Umbilical cord (tissue), 2 donors: ENCODE results near the gene ITPR2. TPM values are rescaled to one million over a fixed set of nuclear protein-coding genes. Genes with fewer than 3 reads are reported as not detected.

Source experiments
- DNase-seq: peaks from one replicate; pipeline ENCODE4 v3.0.0-alpha.2; 2015; ENCODE audit warnings: low spot score
- total RNA-seq: library from RNA; depleted of rRNA; stranded (reverse); fragments of >200 nt; gene quantifications from one replicate; pipeline ENCODE4 v1.2.3, GENCODE V29; 2014; ENCODE audit warnings: low replicate concordance; ENCODE audit not compliant: insufficient read depth

The ITPR2 gene
- total RNA-seq, 1 donor from 2014 or later, result 175 TPM

DNA sequence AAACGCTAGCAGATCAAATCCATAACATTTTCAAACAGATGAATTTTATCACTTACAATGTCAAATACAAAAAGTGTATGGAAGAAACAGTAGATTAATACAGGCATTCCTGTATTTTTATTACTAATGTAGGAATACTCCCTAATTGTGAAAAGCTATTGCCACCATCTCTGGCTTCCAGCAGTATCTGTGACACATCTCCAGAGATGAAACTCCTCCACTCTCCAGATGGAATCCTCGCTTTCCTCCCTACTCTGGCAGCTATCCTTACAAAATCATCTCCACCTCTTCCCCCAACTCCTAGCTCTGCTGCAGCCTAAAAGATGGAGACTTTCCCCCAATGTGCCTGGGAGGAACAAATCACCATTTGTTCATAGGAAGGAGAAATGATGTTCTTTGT lies 426.2 kb downstream of the ITPR2 start:
- no peak for DNase-seq

DNA sequence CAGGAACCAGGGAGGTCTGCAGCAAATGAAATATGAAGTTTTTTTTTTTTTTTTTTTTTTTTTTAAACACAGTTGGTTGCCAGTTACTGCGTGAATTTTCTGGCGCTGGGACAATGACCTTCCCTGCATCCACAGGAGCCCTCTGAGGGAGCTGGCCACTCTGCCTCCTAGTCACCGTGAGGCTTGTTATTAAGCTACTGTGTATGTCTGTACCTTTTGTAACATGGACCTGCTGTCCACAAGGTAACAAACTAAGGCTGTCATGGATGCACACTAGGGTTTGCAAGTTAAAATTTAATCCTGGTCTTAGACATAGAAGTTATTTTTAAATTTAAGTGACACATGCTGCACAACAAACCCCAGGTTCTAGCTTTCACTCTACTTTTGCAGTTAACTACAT lies 426.6 kb downstream of the ITPR2 start:
- no peak for DNase-seq

DNA sequence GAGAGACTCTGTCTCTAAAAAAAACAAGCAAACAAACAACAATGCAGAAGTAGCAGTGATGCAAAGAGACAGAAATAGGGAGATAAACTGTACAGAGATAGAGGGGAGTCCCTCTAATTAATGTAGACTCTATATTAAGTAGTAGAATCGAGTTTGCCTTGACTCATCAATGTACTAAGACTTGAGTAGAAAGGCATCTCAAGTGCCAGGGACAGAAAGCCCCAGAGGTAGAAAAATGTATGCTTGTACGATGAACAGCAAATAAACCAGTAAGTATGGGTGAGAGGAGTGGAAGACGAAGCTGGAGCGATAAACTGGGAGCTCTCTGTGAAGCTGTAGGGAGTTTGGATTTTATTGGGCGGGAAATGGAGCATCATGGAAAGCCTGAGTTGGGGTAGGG lies 429.4 kb downstream of the ITPR2 start:
- no peak for DNase-seq

DNA sequence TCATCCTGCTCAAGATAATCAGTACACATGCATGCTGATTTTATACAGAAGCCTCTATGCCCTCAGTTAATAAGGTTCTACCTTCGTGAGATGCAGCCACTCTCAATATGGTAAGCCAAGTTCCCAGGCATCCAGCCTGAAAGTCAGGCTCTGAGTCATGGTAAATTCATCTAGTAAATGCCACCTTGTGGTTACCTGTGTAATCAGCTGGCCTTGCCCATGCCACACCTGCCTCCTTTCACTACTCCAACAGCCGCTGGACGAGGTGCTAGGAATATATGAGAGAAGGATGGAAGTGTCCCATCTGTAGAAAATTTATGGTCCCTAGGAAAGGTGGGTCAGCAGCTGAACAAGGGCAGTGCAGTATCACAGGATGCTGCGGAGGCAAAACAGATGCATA lies 430.3 kb downstream of the ITPR2 start:
- no peak for DNase-seq

DNA sequence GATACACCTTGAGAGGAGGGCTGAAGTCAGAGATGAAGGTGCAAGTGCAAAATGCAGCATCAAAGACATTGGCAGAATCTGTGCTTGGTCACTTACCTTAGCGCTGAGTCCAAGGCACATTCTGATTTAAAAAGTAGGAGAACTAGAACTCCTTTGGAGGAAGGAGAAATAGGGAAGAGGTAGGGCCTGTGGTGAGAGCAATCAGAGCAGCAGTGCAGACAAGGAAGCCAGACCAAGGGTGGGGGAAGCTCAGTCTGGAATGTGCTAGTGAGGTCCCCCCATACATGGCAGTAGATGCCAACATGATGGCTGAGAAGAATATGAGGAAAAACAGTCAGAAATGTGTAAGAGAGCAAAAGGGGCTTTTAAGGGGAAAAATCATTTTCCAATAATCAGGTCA lies 431.1 kb downstream of the ITPR2 start:
- DNase-seq, result no peak

DNA sequence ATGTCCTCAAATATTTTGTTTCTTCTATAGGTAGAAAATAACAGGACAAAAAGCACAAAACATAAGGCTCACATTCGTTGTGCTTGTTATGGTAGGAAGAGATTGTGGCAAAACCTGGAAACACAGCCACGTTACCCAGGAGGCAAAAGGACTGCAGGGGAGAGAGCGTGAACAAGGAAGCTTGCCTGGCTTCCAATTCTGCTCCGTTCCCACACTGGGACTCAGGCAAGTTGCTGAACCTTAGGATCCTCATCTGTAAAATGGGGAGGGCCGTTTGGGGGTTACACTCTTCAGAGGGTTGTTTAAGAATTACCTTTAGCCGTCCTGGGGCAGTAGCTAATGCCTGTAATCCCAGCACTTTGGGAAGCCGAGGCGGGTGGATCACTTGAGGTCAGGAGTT lies 432.4 kb downstream of the ITPR2 start:
- no peak for DNase-seq

DNA sequence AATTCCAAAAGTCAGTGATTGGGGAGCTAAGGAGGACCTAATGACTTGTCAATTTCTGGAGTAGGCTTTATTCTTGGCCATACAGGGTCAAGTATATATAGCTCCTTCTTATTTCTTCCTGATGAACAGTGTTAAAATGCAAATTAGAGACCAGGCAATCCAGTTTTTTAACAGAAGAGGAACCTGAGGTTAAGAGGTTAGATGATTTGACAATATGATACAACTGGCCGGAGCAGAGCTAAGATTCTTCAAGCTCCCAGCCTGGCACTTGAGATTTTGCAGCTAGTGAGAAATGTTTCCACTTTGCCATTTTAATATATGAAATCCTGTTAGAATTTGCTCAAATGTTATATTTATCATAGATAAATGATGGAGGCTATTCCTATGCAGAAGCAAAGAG lies 433.6 kb downstream of the ITPR2 start:
- DNase-seq, result no peak

DNA sequence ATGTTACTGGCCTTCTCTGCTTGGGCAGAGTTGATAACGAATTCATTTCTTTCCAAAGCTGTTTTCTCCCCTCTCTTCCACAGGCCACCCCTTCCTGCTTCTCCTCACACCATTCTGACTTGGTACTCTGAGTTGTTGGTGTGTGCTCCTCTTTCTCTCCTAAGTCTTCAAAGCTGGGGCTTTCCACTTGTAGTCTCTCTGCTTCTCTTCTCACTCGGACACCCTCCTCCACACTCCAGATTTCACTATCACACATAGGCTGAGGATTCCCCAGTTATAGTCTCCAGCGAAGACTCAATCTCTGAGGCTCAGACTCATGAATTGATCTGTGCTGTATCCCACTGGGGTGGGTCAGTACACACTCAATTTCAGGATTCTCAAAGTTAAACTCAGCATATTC lies 436.6 kb downstream of the ITPR2 start:
- DNase-seq, result no peak

DNA sequence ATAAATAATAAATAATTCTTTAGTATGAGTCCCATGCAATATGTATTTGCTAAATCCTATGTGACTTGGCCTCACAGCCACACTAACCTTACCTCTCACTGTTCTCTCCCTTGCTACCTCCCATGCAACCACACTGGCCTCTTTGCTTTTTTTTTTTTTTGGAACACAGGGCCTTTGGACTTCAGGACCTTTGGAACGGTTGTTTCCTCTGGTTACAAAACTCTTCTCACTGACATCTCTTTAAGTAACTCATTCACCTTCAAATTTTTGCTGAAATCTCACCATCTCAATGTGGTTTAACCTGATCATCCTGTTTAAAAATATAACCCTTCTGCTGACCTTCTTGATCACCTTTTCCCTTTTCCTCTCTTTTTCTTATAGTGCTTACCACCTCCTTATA lies 443.7 kb downstream of the ITPR2 start:
- no peak for DNase-seq

DNA sequence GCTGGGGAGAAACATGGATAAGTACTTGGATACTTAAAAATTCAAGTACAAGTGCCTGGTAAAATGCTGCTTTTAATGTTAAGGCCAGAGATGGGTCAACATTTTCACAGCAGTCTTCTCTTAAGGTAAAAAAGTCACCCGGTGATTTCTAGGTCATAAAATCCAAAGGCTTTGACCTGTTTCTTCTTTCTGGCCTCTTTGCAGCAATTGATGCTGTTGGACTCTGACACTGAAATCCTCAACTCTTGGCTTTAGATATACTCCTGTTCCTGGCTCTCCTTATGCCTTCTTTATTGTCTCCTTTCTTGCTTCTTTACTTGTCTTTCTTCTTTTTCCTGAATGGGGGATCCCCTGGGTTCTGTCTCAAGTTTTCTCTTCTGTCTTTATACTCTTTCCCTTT lies 448.5 kb downstream of the ITPR2 start:
- no peak for DNase-seq

DNA sequence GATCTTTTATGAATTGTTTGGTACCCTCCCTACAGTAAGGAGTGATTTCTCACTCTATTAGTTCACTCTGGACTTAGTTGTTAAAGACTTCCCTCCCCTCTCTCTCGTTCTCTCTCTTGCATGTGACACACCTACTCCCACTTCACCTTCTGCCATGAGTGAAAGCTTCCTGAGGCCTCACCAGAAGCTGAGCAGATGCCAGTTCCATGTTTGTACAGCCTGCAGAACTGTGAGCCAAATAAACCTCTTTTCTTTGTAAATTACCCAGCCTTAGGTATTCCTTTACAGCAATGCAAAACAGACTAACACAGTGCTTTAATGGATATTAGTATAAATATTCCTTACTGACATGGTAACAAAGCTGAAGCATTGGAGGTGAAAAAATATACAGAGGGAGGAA lies 450.0 kb downstream of the ITPR2 start:
- DNase-seq, result no peak

DNA sequence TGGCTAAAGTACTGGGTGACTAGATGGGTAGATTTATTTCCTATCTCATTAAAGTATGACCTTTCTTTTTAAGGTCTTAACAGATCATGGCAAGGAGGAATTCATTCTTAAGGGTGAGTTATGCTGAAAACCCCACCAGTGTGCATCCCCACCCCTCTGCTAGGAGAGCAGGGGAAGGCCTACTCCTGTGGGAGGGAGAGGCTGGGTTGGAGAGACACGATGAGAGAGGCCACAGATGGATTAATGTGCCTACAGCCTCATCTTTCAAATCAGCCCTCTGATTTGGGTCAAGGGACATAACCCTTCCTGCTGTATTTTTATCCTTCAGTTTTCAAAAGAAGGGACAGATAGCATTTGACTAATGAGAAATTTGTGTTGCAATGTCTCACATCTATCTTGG lies 452.1 kb downstream of the ITPR2 start:
- DNase-seq, result no peak

DNA sequence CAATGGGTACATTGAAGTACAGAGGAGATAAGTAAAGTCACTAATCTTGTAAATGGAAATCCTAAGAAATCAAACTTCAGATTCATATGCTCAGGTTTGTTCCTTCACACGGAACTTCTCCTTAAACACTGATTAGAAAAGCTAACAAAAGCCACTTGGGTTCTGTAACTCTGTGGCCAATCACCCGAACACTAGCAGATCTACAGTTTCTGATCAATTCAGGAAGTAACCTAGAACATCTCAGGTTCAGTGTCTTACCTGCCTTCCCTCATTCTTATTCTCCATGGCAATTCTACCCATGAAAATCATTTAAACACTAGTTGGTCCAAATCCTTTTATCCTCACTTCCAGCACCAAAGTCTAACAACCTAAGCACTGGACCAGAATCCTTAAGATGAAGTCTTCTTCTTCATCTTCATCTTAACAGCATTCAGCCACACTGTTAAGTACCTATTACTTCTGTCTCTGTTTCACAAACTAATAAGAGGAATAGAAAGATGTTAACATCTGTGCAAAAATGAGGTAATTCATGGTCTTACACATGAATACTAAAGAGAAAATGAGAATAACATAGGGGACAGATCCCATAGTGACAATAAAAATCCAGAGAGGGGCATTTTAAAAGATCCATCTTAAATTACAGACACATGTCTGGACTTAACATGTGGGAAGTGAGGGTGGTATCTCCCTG lies 453.1 kb downstream of the ITPR2 start:
- no peak for DNase-seq

DNA sequence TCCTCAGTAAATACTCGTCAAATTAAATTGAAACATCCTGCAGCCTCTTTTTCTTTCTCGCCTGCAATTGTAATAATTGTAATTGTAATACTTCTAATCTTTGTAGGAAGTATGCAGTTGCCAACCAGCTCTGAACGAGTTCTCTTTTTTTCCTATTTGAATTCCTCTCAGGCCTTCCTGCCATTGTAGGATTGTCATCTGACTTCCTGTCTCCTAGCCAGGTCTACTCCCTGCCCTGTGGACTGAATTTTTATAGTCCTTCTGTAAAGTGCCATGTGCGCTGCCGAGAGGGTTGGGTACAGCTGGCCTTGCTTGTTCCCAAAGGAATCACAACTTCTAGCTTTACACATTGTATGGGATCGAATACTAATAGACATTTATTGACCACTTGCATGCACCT lies 454.3 kb downstream of the ITPR2 start:
- DNase-seq, result peak; percentile 43

DNA sequence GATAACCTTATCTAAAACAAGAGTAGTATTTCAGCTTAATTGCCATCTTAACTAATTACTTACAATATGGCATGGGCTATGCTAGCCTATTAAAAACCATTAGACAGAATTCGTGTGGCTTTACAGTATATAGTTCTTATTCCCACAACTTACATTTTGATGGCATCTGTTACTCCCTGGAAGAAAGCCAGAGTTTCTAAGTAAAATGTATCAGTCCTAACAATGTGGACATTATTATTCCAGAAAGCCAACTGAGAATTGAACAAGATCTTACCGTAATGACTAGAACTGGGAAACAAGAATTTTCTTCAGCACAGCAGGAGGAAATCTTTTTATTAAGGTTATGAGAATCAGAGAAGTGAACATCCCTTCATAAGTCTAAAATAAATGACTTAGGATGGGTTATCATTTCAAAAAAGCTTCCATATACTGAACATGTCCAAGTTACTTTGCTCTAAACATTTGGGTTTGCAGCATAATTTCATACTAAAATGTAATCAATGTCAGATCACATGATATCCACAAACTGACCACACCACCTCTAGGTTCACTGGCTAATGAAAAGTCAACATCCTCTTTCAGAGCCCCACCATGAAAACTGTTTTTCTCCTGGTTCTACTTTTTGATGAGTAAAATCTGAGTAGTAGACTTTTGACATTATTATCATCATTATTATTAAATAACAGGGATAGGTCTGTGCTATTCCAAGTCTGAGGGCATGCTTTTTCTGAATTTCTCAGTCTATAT lies 457.9 kb downstream of the ITPR2 start:
- peak; percentile 12 for DNase-seq

DNA sequence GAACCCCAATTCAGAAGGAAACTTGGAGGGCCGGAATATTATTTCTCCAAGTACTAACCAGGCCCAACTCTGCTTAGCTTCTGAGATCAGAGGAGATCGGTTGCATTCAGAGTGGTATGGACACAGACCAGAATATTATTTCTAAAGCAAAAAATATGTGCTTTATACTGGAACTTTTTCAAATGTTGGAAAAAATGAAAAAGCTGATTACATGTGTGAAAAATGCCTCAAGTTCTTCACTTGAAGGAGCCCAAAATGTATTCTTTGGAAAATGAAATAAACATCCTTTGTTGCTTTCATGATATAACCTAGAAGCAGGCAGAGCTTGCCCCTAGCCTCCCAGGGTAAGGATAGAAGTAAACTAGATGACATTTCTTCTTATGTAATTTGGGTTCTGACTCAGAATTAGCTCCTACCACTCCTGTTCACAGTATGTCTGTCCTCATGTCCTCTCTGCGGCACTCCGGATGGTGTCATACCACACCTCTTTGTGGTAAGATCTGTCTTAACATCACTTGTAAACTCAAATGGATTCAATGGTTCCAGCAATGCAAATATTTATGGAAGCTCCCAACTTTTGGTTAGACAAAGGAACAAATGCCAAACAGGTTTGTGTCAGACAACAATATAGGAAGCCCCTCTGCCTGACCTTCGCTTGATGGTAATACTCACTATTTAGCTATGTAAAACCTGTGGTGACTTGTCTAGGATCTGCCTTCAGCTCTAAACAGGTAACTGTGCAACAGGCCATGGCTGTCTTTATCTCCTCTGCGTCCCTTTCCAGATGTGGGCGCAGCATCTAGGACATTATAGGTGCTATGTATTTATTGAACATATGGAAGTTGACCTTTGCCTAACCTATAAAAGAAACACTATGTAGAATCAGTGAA lies 459.1 kb downstream of the ITPR2 start:
- peak; percentile 20 for DNase-seq

DNA sequence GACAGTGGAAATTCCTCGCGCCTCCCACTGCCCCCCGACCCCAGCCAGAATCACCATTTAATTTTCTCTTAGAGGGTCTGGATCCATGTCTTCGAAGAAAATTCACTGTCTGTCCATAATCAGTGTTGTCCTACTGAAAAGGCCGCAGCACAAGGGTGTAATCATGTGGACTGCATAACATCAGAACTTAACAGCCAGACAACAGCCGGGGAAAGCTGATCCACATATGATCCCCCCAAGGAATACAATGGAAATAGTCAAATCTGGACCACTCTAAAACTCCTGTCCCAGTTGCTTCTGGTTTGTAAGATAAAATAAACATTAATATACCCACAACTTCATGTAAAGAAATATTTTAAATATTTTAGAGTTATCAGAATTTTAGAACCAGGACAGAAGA lies 460.1 kb downstream of the ITPR2 start:
- no peak for DNase-seq

DNA sequence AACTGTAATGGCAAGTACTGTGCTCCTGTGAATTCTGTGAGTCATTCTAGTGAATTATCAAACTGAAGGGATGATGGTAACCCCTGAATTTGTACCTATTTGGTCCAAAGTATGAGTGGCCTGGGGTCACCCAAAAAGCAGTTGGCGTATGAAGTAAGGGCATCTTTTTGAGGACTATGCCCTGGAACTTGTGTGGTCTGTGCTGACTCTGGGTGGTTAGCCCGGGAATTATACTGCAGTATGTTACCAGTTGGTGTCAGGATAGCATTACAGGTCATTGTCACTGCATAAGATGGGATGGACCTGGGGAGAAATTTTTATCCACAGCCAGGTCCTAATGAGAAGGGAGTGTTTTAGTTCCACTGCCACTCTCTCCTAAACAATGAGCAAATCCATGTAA lies 462.9 kb downstream of the ITPR2 start:
- no peak for DNase-seq

DNA sequence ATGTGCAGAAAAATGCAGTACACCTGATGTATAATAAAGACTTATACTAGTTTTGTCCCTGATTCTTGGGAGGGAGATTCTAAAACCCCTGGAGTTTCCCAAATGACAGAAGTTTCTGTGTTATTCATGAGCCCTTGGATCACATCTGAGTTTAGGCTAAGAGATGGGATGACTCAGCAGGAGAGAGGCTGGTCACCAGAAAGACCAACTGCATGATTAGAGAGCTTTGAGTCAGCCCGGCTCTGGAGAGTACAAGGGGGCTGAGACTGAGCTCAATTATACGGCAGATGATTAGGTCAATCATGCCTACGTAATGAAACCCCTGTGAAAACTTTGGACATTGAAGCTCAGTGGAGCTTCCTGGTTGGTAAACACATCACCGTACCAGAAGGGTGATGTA lies 463.4 kb downstream of the ITPR2 start:
- DNase-seq, result peak; percentile 61

DNA sequence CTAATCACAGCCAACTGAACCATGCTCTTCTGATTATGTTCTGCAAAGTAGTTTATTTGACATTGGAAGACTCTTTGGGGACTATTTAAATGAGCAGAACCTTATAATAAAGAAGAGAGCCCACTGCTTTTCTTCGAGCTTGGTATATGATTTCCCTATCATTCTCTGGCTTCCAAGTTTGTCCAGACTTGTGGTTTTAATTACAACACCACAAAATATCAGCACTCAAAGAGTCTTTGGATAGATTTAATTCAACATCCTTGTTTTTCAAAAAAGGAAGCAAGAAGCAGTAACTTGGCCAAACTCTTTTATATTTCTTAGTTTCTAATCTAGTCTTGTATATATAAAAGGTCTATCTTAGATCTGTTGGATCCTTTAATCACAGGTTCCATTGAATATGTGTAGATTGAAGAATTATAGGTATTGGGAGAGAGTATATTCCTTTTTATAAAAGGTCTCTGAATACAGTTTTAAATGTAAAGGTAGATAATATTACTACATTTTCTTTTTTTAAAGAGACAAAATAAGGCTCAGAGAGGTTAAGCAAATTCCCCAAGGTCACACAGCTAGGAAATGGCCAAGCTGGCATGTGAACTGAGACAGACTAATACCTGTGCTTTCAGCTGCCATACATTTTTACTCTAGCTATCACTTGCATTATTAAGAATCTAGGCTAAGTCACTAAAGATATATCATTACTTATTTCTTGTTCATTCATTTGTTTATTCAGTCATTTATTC lies 464.8 kb downstream of the ITPR2 start:
- no peak for DNase-seq

DNA sequence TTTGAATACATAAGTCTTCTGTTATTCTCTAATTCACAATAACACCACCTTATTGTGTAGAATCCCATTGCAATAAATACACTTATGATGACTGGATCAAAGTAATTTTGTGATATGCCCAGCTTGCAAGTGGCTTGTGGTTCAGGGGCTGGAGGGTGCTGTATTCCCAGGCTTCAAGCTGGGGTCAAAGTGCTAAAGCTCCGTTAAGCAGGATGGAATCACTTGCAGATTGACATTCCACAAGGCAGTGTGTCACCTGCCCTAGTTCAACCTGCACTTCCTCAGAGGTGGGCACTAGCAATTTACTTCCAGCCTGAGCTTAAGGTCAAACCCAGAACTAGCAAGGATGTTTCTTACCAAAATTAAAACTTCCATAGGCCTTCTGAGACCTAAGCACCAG lies 471.0 kb downstream of the ITPR2 start:
- no peak for DNase-seq

DNA sequence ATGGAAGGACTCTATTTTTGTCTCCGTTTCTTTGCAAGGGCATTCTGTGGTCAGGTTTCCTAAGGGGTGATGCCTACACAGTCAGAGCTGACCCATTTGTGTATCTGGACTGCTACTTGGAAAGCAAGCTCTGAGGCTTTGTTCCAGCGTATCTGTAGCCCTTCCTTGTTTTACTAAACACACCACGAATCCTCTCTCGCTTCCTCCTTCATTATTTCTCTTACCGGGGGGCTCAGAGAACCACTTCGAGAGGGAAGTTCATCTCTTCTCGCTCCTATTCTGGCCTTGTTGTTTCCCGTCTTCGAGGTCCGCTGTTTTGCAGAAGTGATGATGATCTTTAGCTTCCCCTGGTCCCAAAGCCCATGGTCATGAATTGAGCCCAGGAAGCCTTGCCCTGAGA lies 472.9 kb downstream of the ITPR2 start:
- peak; percentile 44 for DNase-seq
